ENCODE measurements around the gene KRIT1.

- no peak for TF ChIP-seq CTCF (IDR thresholded peaks at IDR 0.05)
- no peak for TF ChIP-seq POLR2A (IDR thresholded peaks at IDR 0.05)
Measured at GRCh38 chr7:92289321-92289720, 43.6 kb upstream of the KRIT1 start.

Measured in ovary (tissue), 3 donors.